ENCODE results near the gene POLR2A. TPM values are rescaled to one million over a fixed set of nuclear protein-coding genes. Genes with fewer than 3 reads are reported as not detected.

The POLR2A gene
- total and polyA plus RNA-seq, 2 donors (not counting 3 experiments of a cell fraction or from before 2014, with no cell fraction given), result 45.9 to 145 TPM

- peaks cover 23% of the 10 kb centered on the region for H3K4me1 ChIP-seq (ENCODE audit: control insufficient read depth, extremely low read depth, insufficient read depth, low read length)
- peak overlapping the region; percentile 51 for H3K27ac ChIP-seq (ENCODE audit: insufficient read depth, low read depth, low read length)
- H3K4me3 ChIP-seq (replicated peaks in 1 of 3; ENCODE audit: insufficient read depth in 1 of 3, low read depth in 1 of 3, low read length in 3 of 3), result no peak overlapping the region
- intact Hi-C loops (cut with micrococcal nuclease) (loop anchor here (1.0 to 2.0 kb wide), 2 partner anchors 12 to 140 kb away; partner anchors contain the start of gene POLR2A), dilution Hi-C loops (cut with MboI; ENCODE audit: extremely low pct_ligation_motif_present, low sequenced_read_pairs) (no loop called here)
- H3K36me3 ChIP-seq (ENCODE audit: control insufficient read depth in 2 of 2, extremely low read depth in 1 of 2, insufficient read depth in 2 of 2, low read length in 2 of 2), result peaks cover 31 to 35% of the 10 kb centered on the region in 2 experiments
- DNase-seq (ENCODE audit: low read depth, low spot score) (peak; percentile 19), FAIRE-seq (peak; percentile 83)
- no peak overlapping the region for H2AFZ ChIP-seq (ENCODE audit: low read depth, low read length)
- H3K4me2 ChIP-seq (ENCODE audit: insufficient read depth, low read length), result no peak overlapping the region
- ChIA-PET POLR2A (interaction anchor here (1.4 to 1.5 kb wide), 3 partner anchors 10 to 13 kb away, joined by 6 to 7 read pairs (median 7); no protein-coding TSS in a partner anchor), CTCF (interaction anchor here (0.8 to 3.5 kb wide), 10 partner anchors 9 to 141 kb away, joined by 3 to 25 read pairs (median 5); partner anchors contain the start of gene SENP3)
- H3K27me3 ChIP-seq (ENCODE audit: control insufficient read depth in 2 of 2, insufficient read depth in 2 of 2, low read length in 2 of 2), result no peaks in the 10 kb centered on the region
- peak overlapping the region; percentile 17 for H3K9ac ChIP-seq (replicated peaks; ENCODE audit: extremely low read depth, insufficient read depth, low read length)
- H3K79me2 ChIP-seq (ENCODE audit: control insufficient read depth, insufficient read depth, low read length), result peaks cover 47% of the 10 kb centered on the region
- peaks cover 2% of the 10 kb centered on the region for H4K20me1 ChIP-seq (replicated peaks; ENCODE audit: control insufficient read depth, extremely low read depth, insufficient read depth, low read length)
- no peaks in the 10 kb centered on the region for H3K9me1 ChIP-seq (replicated peaks; ENCODE audit: control insufficient read depth, extremely low read depth, insufficient read depth, low read length)
- H3K9me3 ChIP-seq (replicated peaks; ENCODE audit: control insufficient read depth, insufficient read depth, low read length), result no peaks in the 10 kb centered on the region
- BruUV-seq (replicated peaks), result TSS peak; percentile 41
- no peak for TF ChIP-seq JUN (IDR thresholded peaks at IDR 0.05; ENCODE audit: borderline replicate concordance, insufficient read depth, insufficient read length, low read depth)
- no peak for TF ChIP-seq POLR2A (IDR thresholded peaks at IDR 0.05; ENCODE audit: low read depth, low read length)
- TF ChIP-seq, protein P1, sequence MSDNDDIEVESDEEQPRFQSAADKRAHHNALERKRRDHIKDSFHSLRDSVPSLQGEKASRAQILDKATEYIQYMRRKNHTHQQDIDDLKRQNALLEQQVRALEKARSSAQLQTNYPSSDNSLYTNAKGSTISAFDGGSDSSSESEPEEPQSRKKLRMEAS (IDR thresholded peaks at IDR 0.05; ENCODE audit: insufficient read depth, insufficient read length), result no peak
- no peak for TF ChIP-seq EZH2 (IDR thresholded peaks at IDR 0.05; ENCODE audit: borderline replicate concordance, low read depth, low read length, severe bottlenecking)
- no peak for TF ChIP-seq MYC (IDR thresholded peaks at IDR 0.05; ENCODE audit: low read depth, low read length)
- no peak for TF ChIP-seq POLR2AphosphoS5 (IDR thresholded peaks at IDR 0.05; ENCODE audit: insufficient read depth, low read depth, low read length)
- no peak for TF ChIP-seq CTCF (IDR thresholded peaks at IDR 0.05; ENCODE audit: extremely low read depth in 1 of 2, insufficient read depth in 1 of 2, low read depth in 1 of 2, low read length in 2 of 2)
- TF ChIP-seq GATA2 (IDR thresholded peaks at IDR 0.05; ENCODE audit: insufficient read depth, insufficient read length, low read depth, low read length), result no peak
- no peak for TF ChIP-seq FOS (IDR thresholded peaks at IDR 0.05; ENCODE audit: borderline replicate concordance, insufficient read depth, low read length)
Observed at GRCh38 chr17:7496470-7497183, 12.5 kb downstream of the POLR2A start.

Measured in endothelial cell of umbilical vein (primary cell).